GM21737 (cell line): ENCODE results near the gene SASH1.
"Not testable (repeated sequence)": the region's sequence is repeated elsewhere in the genome, so short reads cannot be mapped to it uniquely, and the experiment has no call there.

ENCODE experiments used
- ATAC-seq: cut with Tn5 transposase; IDR thresholded peaks from one replicate; pipeline ENCODE4 v1.9.1; 2021; ENCODE audit warnings: mild to moderate bottlenecking, moderate library complexity; ENCODE audit not compliant: unreplicated experiment

Gene SASH1

GRCh38 chr6:148364056-148364824 lies 21.6 kb downstream of the SASH1 start:
- no peak for ATAC-seq

DNA sequence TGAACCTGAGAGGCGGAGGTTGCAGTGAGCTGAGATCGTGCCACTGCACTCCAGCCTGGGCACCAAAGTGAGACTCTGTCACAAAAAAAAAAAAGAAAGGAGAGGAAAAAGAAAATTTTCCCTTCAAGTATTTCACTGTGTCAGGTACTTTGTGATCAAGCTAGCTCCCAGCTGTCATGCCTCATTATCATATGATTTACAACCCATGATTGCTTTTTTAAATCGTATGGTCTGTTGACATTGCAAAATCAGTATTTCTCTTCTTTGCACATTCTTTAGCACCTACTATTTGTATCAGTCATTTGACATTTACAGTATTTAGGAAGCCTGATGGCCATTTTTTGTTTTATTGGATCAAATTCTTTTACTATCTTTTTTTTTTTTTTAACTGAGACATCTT lies 22.4 kb downstream of the SASH1 start:
- no peak for ATAC-seq

DNA sequence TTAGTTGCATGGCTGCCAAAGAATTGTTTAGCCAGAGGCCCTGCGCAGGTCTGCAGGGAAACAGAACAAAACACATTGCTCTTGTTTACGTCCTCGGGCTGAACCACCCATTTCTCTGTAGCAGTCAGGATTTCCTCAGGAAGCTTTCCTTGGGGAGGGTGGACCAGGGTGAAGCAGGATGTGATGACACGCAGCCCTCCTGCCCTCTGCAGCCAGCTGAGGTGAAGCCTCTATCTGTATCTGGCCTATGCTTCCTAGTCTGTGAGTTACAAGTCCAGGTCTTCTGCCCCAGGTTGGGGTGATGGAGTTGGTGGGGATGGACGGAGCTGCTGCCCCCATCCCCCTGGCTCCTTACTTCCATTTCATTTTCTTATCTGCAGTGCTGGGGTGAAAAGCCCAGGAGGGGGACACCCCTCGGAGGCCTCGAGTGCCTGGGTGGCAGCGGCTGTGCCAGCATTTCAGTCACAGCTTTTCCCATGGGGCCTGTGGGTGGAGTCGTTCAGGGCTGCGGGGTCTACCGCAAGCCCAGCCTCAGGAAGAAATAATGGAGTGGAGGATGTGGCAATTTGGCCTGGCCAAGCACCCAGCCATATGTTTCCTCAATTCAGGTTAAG lies 24.9 kb downstream of the SASH1 start:
- no peak for ATAC-seq

DNA sequence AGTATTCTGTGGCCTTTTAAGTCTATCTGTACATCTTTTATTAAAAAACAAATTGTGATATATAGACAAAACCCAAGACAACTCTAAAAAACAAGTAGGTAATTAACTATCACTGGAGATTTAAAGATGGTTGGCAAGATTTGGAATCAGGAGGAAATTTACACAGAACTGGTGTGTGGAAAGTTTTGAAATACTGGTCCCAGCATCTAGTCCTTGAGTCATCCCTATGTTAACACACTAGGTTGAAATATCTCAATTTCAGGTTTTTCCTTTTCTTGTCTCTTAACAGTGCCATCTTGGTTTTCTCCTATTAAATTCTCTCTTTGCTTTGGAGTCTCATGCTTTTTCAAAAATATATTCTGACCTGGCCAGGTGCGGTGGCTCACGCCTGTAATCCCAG lies 27.5 kb downstream of the SASH1 start:
- no peak for ATAC-seq

DNA sequence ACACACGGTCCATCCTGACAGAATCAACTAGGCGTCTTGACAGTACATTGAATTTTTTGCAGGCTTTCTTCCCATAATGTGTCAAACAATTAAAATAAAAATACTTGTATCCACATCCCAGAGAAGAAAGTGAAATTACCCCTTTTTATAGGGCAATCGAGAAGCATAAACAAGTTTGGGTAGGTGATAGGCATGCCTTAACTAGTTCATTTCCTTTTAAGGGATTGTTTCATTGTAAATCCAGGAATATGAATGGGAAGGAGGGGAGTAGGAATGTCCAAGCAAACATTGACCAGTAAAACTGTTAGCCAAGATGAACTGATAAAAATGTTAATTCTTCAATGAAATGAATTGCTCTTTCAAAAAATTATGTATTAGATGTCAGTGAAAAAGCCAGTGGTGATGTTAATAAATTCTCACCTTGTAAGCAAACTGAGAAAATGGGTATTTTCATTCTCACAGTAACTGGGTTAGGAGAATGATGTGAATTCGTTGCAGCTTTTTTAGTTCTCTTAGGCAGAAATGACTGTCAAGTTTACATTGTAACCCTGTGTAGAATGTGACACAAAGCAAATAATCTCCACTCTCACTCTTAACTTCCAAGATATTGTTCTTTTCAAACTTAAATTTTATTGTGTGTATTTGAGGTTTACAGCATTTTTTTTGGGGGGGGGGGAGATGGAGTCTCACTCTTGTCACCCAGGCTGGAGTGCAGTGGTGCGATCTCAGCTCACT lies 31.6 kb downstream of the SASH1 start:
- no peak for ATAC-seq

- no peak for ATAC-seq
Measured at GRCh38 chr6:148375401-148375800, 32.8 kb downstream of the SASH1 start.

DNA sequence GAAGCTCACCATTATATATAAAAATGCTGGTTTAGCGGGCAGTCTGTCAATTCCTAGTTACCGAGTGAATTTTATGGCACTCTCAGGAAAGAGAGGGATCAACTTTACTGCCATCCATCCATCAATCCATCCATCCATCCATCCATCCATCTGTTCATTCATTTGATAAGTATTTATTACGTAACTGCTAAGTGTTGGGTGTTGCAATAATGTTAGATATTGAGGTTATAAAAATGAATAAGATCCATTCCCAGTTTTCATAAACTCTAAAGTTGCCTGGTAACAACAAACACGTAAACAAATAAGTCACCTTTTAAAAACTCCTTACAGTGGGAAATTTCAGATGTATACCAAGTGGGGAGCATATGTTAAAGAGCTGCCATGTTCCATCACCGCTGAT lies 36.8 kb downstream of the SASH1 start:
- no peak for ATAC-seq

GRCh38 chr6:148379966-148380713 lies 37.5 kb downstream of the SASH1 start:
- no peak for ATAC-seq

GRCh38 chr6:148382051-148382450 lies 39.4 kb downstream of the SASH1 start:
- not testable (repeated sequence) for ATAC-seq

DNA sequence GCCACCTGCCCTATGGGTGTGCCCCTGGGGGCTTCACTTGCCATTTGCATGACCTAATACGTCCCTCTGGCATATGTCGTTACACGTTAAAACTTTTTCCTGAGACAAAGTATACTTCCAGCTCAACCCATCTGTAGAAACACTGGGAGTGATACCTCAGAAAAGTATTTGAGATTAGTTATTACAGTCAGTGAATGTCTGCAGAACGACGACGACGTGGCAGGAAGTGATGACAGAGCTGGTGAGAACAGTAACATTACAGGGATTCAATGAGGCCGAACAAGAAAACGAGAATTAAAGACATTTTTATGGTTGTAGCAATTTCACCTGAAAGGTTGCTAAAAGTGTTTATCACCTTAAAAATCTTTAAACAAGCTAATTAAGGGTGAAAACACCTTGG lies 40.2 kb downstream of the SASH1 start:
- ATAC-seq: no peak

DNA sequence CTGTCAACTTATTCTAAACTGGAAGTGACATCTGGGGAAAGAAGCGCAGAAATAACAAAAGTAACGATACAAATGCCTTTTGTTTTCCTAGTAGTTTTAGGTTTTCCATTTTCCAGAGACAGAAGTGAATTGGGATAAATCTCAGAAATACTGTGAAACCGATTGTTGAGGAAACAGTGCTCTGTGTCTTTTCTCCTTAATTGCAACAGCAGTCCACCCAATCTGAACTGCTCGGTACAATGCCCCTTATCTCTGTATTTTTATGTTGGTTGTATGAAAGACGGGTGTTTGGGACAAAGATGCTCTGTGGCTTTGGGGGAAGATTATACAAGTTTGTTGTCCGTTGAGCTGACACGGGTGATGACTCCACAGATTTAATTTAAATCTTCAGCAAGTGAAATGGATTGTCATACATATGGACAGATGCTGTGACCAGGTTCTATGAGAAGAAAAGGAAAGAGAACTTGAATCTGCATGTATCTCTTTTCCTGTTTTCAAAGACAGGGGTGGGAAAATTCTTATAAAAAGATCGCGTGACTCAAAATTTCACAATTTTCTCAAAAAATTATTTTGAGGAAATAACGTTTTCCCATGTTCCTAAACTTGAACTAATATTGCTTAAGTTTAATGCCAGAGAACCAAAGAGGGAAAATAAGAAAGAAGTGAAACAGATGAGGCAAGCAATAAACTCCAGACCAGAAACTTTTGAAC lies 41.2 kb downstream of the SASH1 start:
- ATAC-seq: no peak

DNA sequence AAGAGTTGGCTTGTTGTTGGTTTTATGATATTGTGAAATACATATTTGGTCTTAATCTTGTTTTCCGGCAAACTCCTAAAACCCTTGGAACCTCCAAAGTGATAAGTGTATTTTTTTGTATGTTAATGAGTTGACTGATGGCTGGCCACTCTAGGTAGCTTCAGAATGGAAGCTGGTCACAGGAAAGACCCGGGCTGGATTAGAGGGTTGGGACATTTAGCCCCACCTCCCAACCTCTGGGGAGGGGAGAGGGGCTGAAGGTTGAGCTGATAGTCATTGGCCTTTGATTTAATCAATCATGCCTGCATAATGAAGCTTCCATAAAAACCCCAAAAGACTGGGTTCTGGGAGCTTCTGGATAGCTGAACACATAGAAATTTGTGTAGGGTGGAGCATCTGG lies 42.7 kb downstream of the SASH1 start:
- ATAC-seq: no peak

- ATAC-seq: no peak
Measured at GRCh38 chr6:148388521-148388920, 45.9 kb downstream of the SASH1 start.

GRCh38 chr6:148389086-148389485 lies 46.4 kb downstream of the SASH1 start:
- ATAC-seq: no peak

DNA sequence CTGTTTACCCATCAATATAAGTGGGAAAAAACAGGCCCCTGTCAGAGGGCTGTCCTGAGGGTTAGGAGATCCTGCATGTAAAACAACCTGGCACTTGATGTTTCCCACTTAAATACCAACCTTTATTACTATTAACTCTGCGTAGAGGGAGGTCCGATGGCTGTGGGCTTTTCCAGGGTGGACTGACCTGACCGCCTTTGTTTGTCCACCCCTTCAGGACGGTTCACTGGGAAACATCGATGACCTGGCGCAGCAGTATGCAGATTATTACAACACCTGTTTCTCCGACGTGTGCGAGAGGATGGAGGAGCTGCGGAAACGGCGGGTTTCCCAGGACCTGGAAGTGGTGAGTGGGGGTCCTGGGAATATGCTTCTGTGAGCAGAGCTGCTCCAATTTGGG lies 47.3 kb downstream of the SASH1 start:
- no peak for ATAC-seq

- ATAC-seq: not testable (repeated sequence)
Measured at GRCh38 chr6:148392127-148392526, 49.5 kb downstream of the SASH1 start.

DNA sequence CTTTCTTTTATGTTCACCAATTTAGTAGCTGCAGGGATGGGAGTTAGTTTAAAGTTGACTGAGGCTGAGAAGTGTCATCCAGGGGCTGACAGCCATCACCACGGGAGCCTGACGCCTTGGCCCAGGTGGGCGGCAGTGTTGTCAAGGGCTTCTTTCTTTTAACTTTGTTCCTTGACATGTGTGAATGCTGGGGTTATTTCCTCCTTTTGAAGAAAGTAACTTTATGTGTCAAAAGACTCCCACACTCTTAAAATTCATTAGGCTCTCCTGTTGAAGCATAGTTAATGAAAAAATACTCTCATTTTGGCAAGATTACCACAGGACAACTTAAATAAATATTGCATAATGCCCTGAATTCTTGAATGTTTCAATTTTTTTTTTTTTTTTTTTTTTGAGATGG lies 50.0 kb downstream of the SASH1 start:
- ATAC-seq: no peak

DNA sequence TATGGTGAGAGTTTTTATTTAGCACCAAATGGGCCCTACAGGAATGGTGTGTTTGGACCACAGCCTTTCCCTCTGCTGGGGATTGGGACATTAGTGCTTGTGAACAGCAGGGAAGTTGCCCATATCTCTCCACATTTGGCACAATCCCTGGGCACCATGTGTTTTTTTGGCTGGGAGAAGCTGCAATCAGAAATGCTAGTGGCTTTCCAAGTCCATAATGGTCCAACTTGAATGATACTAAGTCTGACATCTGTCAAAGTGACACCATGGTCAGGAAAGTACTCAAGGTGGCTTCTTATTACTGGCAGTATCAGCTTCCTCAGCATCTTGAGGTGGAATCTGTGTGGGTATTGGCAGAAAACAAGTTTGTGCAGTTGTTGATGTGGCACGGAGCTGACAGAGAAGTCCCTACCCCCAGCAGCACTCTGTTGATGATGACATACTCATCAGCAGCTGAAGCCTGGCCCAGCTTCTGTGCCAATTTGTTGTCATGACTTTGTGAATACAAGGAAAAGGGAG lies 53.0 kb downstream of the SASH1 start:
- no peak for ATAC-seq

GRCh38 chr6:148396411-148396810 lies 53.8 kb downstream of the SASH1 start:
- no peak for ATAC-seq

- ATAC-seq: no peak
Measured at GRCh38 chr6:148396926-148397325, 54.3 kb downstream of the SASH1 start.
